ENCODE measurements around the gene KMO.

DNA sequence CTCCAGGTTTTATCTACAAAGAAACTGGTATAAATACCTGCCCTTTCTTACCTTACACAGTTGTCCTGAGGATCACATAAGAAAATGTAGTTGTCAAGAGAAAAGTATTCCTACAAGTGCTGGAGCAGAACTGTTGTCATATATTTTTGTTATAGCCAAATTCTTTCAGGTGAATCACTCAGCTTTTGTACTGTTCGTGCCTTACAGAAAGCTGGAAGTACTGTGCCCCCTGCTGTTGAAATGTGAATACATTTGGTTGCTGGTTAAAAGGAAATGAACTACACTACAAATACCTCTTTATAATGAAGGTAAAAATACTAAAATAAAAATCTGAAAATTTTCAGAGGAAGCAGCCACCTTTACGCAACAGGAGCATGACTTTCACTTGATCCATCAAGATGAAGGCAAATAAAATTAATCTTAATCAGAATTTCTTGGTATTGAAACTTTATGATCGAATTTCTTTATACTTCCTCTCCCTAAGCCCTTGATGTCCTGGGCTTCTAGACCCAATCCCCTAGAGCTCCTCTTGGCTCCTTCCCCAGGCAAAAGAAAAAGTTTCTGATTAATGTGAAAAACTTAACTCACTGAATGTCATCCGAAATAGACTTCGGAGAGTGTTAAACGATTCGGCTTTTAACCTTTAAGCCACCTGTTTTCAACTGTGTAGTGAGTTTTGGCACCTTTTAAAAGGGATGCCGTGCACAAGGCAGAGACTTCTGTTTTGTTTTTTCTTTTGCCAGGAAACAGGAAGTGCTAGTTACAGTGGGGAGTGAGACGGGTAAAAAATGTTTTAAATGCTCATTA, 95.5 kb downstream of the KMO start:
- TF ChIP-seq, protein P1, sequence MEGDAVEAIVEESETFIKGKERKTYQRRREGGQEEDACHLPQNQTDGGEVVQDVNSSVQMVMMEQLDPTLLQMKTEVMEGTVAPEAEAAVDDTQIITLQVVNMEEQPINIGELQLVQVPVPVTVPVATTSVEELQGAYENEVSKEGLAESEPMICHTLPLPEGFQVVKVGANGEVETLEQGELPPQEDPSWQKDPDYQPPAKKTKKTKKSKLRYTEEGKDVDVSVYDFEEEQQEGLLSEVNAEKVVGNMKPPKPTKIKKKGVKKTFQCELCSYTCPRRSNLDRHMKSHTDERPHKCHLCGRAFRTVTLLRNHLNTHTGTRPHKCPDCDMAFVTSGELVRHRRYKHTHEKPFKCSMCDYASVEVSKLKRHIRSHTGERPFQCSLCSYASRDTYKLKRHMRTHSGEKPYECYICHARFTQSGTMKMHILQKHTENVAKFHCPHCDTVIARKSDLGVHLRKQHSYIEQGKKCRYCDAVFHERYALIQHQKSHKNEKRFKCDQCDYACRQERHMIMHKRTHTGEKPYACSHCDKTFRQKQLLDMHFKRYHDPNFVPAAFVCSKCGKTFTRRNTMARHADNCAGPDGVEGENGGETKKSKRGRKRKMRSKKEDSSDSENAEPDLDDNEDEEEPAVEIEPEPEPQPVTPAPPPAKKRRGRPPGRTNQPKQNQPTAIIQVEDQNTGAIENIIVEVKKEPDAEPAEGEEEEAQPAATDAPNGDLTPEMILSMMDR (IDR thresholded peaks at IDR 0.05; ENCODE audit: extremely low read depth in 1 of 2, insufficient read depth in 1 of 2, low read depth in 1 of 2, low read length in 2 of 2), result peak; percentile 39 to 51
- TF ChIP-seq POLR2A (IDR thresholded peaks at IDR 0.05; ENCODE audit: low read depth, low read length), result no peak
- no peak for TF ChIP-seq POLR2AphosphoS5 (IDR thresholded peaks at IDR 0.05; ENCODE audit: insufficient read depth, low read depth, low read length)
- TF ChIP-seq, protein P2, sequence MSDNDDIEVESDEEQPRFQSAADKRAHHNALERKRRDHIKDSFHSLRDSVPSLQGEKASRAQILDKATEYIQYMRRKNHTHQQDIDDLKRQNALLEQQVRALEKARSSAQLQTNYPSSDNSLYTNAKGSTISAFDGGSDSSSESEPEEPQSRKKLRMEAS (IDR thresholded peaks at IDR 0.05; ENCODE audit: insufficient read depth, insufficient read length), result no peak
- no peak for TF ChIP-seq EZH2 (IDR thresholded peaks at IDR 0.05; ENCODE audit: borderline replicate concordance, low read depth, low read length, severe bottlenecking)
- TF ChIP-seq MYC (IDR thresholded peaks at IDR 0.05; ENCODE audit: low read depth, low read length), result no peak
- no peak for TF ChIP-seq JUN (IDR thresholded peaks at IDR 0.05; ENCODE audit: borderline replicate concordance, insufficient read depth, insufficient read length, low read depth)

Data from endothelial cell of umbilical vein (primary cell).